SHP77 treated with DMSO at 0.1 percent for 48 hours (cell line): ENCODE measurements around the gene TTC23.
A peak's percentile ranks its signal among the peaks of the same experiment; 100 is the strongest.
"Not testable (repeated sequence)": the region's sequence is repeated elsewhere in the genome, so short reads cannot be mapped to it uniquely, and the experiment has no call there.

Source experiments
- DNase-seq: peaks from one replicate; lab custom pipeline; 2025; lab: John Stamatoyannopoulos, UW

The TTC23 gene

DNA sequence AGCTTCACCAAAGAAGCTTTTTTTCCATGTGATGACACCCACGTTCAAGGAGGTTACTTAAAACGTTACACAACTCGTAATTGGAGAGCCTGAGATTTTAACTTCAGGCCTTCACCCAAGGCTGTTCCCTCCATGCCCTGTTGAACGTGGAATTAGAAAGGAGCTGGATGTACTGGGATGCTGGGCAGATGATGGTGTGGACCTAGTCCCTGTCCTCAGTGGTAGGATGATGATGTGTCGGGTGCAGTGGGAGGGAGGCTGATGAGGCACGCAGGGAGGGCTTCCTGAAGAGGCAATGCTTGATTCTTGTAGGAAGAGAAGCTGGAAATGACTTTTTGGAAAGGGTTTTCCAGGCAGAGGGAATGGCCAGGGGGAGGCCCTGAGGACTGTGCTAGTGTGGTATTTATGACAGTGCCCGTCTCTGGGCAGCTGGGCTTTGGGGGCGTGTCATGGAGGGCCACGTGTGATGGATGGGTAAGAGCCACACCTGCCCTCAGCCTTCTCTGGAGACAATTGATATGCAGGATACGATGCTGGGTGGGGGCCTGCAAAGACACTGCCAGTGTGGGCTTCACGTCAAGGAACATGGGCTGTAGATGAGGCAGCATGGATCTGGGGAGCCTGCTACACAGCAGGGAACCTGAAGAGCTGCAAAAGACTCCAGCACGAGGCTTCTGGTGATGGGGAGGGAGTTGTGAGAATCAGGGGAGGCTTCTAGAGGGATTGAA lies 129.2 kb downstream of the TTC23 start:
- no peak for DNase-seq

DNA sequence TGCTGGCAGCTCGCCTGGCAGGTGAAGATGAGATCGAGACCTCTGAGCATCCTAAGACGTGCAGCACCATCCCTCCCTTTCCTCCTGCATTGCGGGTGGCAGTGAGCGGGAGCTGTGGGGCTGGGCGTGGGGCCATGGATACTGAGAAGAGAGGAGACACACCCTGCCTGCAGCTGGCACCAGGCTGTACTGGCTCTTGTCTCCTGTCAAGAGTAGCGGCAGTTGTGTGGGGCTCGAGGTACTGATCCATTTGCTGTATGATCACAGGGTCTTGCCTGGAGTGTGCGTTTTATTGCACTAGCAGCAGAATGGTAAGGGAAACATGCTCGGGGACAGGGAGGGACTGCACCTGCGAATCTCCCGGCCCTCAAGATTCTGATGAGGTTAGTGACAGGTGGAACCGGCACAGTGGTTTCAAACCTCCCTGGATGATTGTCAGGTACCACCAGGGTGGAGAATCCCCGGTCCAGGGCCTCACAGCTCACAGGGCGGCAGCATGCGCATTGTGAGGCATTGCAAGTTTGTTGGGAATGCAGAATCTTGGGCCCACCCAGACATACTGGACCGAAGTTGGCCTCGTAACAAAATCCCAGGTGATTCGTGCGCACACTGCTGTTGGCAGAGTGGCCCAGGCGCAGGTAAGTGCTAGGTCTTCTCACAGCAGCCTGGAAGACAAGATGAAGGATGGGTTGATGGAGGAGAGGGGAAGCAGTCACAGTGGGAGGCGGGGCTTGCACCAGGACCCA lies 130.4 kb downstream of the TTC23 start:
- no peak for DNase-seq

DNA sequence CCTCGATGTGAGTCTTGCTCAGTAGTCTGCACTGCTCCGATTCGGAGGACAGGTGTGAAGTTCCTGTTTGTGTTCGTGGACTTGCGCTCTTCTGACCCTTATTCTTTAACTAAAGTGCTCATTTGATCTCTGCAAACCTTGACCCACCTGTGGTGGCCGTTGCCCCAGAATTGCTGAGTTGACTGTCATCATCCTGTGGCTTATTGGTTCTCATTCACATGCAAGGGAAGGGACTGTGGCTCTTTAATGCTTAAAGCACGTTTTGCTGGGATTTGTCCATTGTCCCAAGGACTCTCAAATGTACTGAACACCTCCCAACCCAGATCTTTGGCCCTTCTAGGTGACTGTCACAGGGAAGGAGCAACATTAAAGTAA lies 131.1 kb downstream of the TTC23 start:
- DNase-seq = no peak

DNA sequence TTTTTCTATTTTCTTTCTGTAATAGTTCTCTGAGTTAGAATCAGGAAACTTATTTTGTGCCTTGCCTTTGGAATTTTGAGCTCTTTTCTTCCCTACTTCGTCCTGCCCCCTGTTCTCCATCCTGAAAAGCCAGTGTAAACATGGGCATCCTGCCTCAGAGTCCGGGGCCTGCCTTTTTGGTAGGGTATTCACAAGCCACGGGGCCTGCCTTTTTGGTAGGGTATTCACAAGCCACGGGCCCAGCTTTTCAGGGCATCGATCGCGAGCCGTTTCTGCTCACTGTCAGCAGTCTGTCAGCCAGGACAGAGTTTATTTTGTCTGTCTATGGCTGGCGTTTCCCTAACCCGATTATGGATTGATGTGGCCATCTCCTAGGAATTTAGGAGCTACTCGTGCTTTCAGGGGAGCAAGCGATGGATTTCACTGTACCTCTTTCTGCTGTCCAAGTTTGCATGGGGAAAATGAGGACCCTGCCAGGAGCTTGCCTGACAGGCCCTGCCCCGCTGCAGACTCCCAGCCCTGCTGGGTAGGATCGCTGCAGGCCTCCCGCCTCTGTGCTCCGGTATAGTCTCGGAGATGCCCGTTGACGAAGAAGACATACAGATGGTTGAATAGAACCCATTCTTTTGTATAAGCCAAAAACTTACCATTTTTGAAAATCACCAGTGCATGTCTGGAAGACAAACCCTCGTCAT lies 131.7 kb downstream of the TTC23 start:
- DNase-seq = no peak

DNA sequence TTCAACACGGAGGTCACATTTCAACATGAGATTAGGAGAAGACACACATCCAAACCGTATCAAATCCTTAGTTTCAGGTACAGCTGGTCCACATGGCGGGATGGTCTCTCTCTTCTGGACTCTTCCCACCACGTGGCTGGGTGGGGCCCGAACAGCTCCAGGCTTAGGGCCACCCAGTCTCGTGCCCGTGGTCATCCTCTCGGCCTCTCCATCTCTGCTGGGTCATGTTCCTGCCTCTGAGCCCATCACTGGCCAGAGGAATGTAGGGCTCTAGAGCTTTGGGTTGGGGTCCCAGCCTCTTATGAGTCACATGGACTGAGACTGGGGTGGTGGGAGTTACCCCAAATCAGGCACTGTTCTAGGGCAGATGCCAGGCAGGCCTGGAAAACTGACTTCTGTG lies 132.3 kb downstream of the TTC23 start:
- no peak for DNase-seq

DNA sequence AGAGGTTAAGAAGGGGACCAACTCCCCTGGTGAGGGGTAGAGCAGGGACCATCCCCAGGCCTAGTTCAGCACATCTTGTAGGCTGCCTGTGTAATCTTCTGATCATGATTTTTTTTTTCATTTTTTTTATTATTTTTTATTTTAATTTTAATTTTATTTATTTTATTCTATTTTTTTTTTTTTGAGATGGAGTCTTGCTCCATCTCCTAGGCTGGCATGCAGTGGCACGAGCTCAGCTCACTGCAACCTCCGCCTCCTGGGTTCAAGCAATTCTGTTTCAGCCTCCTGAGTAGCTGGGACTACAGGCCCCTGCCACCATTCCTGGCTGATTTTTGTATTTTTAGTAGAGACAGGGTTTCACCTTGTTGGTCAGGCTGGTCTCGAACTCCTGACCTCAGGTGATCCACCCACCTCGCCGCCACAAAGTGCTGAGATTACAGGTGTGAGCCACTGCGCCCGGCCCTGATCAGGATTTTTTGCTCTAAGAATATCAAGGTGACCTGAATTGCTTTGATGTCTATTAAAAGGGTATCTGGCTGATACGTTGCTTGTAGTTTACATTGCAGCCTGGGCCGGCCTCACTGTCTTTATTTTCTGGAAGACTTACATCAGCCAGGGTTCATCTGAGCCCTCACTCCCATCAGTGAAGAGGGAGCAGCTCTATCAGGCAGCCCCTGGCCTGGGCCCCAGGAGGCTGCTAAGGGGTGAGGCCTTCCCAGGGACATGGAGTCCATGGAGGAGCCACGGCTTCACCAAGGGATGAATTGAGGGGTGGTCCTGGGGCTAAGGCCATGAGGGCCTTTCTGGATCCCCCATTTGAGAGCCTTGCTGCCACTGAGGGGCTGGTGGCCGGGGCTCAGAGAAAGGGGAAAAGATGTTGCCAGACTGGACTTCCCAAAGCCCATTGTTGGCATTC lies 133.8 kb downstream of the TTC23 start:
- no peak for DNase-seq

DNA sequence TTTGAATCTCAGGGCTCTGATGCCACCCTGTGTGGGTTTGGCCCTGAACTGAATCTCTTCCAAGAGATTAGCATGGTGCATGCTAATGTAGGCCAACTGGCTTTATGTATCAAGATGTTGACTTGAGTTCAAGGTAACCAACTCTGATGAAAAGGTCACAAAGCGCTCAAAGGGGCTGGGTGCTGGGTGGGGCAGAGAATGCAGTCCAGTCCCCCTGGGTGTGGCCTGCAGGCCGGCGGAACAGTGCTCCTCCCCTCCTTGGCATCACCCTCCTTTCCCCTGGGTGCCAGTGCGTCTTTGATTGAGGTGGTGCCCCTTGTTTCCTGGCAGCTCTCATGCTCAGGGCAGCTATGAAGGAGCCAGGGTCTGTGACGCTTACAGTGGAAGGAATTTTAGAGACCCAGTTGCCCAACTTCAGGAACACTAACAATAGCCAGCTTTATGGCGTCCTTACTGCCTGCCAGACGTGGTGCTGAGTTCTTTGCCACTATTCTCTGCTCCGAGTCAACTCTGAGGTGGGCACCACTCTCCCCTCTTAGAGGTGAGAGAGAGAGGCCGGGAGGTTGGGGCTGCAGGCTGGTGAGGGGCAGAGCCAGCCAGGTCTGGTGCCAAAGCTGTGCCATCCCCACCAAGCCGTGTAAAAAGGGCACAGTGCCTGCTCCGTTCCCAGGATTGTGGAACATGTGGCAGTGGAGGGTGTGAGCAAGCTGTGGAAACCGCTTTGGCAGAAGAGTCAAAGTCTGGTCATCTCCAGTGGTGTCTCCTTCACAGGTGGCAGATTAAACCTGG lies 134.7 kb downstream of the TTC23 start:
- DNase-seq = no peak

DNA sequence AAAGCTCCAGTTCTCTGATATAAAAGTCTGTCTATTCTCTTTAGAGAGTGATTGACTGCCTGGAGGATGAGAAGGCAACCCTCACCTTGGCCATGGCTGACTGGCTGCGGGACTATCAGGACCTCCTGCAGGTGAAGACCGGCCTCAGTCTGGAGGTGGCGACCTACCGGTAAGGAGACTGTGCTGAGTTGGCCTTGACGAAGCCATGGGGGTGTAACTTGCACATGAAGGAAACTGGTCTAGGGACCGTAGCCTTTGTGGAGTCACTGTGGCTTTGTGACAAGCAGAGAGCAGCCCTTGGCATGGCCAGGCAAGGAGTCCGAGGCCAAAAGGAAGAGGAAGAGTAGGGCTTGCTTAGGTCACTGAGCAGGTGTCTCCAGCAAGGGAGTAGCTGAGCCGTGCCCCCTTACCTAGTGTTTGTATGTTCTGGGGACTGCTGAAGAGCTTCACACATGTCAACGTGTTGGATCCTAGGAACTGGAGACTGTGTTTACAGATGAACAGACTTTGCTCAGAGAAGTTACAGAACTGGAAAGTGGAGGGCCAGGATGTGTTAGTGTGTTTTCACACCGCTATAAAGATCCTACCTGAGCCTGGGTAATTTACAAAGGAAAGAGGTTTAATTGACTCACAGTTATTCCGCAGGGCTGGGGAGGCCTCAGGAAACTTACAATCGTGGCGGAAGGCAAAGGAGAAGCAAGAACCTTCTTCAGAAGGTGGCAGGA lies 135.7 kb downstream of the TTC23 start:
- no peak for DNase-seq

DNA sequence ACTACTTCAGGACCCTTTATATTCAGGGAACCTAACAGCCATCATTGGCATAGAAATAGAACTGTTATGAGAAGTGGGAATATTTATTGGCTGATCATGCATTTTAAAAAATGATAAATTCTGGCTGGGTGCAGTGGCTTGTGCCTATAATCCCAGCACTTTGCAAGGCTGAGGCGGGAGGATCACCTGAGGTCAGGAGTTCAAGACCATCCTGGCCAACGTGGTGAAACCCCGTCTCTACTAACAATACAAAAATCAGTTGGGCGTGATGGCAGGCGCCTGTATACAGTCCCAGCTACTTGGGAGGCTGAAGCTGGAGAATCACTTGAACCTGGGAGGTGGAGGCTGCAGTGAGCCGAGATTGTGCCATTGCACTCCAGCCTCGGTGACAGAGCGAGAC lies 137.7 kb downstream of the TTC23 start:
- DNase-seq = not testable (repeated sequence)

DNA sequence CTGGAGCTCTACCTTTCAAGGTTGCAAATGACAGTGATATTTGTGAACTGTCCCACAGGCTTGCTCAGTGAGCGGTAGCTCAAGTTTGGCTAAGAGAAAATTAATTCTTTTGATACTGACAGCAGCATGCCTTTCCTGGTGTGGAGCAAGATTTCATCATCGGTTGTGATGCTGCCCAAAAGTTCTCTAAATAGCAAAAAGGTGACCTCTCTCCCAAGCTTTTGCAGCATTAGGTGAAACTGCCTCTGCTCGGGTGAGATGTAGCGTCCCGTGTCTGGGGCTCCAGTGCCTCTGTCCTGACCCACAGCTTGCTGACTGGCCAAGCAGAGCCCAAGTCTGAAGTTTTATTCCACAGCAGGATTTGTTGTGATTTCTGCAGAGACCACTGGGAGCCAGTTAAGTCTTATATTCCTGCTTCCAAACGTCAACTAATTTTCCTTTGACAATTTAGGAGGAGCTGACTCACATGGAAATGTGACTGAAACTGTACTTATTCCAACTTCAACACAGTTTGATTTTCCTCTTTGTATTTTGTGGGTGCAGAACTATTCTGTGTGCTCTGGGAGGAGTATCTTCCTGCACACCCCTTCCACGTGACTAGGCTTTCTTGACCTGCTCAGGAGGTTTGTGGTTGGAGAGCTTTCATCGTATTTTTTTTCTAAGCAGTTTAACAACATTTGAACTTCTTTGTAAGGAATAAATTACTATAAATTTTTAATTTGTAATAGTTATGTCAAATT lies 138.6 kb downstream of the TTC23 start:
- DNase-seq = no peak

DNA sequence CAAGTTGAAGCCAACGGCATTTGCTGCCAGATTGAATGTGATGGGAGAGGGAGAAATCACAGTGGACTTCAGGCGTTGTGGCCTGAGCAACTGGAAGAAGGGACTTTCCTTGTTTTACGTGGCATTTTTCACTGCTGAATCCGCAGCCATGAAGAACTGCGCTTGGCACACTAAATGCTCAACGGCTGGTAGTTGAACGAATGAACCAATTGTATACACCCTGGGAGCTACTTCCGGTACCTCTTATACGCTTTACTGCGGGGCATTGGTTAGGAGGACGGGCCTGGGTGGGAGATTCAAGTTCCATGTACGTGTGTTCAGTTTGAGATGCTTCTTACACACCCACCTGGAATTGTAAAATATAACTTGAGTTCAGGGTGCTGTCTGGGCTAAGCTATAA lies 139.3 kb downstream of the TTC23 start:
- DNase-seq = no peak

DNA sequence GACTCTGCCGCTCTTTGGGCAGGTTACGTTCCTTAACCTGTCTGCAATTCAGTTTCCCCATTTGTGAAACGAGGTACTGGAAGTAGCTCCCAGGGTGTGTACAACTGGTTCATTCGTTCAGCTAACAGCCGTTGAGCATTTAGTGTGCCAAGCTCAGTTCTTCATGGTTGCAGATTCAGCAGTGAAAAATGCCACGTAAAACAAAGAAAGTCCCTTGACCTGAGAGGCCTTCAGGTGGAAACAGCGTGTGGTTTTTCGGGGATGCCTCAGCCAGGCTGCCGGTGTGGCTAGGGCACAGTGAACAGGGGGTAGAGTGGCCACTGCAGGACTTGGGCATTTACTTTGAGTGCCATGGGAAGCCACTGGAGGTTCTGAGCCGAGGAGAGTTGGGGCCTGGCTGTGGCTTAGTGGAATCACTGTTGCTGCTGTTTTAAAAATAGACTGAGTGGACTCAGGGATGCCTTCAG lies 139.8 kb downstream of the TTC23 start:
- DNase-seq = no peak

DNA sequence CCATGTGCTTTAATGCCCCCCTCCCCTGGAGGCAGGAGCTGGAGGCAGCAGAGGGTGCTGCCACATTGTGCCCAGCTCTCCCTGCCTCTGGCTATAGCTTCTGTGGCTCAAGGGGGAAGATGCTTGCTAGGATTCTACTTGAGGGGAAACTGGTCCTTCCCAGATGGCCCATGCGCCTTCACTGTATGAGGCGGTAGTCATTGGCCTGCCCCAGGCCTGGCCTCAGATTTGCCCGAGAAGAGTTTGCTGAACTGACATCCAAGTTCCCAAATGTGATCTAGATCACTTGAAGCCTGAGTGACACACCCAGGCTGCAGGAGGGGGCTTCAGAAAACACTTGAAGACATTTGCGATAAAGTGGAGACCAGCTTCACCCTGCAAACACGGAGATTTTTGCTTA lies 140.4 kb downstream of the TTC23 start:
- DNase-seq = no peak

DNA sequence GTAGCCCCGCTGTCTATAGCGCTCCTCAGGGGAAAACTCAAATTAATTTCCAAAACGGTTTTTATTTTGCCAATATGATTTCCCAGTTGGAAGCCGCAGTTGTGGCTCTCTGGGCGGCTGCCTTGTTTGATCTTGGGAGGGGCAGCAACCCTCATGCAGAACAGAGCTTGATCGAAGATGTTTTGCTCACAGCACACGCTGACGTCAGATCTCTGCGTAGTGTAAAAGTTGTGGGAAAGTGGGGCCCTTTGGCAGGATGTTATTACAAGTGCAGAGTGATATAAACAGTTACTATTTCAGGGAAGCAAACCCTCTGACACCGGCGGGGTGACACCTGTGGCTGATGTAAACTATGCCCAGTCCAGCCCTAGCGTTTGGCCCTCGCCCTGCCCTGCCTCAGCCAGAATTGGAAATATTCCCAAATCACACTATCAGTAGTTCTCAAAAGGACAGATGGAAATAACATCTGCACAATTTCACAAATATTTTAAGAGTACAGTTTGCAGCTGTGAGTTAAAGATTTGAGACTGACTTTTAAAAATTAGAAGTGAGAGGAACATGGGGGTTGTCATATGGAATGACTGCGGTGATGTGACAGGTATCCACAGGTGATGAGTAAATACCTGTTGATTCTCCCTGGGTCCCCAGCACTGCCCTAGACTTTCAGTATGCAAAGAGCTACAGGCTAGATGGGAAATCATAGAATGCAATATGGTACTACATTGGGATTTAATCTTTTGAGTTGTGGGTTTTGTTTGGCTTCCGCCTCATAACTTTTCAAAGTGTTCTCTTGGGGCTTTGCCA lies 142.8 kb downstream of the TTC23 start:
- DNase-seq = no peak

DNA sequence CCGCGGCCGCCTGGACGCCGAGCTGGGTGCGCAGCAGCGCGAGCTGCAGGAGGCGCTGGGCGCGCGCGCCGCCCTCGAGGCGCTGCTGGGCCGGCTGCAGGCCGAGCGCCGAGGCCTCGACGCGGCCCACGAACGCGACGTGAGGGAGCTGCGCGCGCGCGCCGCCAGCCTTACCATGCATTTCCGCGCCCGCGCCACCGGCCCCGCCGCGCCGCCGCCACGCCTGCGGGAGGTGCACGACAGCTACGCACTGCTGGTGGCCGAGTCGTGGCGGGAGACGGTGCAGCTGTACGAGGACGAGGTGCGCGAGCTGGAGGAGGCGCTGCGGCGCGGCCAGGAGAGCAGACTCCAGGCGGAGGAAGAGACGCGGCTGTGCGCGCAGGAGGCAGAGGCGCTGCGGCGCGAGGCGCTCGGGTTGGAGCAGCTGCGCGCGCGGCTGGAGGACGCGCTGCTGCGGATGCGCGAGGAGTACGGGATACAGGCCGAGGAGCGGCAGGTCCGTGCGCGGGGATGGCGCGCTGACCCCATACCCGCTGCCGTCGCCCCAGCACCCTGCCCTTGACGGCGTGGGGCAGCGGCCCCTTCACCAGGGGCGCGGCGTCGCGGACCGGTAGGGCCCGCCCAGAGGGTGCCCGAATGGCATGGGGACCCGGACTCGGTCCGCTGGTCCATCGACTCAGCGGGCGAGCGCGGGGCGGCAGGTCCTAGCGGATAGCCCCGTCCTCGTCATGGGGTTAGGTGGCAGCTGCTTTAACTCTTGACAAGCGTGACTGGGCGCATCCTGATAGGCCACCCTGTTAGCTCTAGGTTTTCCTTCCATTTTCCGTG lies 143.7 kb downstream of the TTC23 start:
- DNase-seq = no peak

DNA sequence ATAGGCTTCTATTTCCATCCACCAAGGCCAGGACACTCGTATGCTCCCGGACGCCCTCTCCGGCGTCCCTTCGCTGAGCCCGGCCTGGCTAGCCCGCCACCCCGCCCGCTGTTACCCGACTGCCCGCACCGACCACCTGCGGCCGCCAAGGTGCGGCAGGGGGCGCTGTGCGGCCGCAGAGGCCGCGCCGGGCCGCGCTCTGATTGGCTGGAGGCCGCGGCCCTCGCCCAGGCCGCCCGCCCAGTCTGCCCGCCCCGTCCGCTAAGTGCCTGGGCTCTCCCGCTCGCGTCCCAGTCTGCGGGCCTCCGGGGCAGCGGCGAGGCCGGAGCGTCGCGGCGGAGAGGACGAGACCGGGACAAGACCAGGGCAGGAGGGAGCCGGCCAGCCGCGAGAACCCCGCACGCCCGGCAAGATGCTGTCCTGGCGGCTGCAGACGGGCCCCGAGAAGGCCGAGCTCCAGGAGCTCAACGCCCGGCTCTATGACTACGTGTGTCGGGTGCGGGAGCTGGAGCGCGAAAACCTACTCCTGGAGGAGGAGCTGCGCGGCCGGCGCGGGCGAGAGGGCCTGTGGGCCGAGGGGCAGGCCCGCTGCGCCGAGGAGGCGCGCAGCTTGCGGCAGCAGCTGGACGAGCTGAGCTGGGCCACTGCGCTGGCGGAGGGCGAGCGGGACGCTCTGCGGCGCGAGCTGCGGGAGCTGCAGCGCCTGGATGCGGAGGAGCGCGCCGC lies 144.4 kb downstream of the TTC23 start, which contains the start of gene SYNM:
Gene SYNM, plus strand, starts transcription at position 293 of the 726 bp plus-strand sequence. Its CDS starts 120 bp downstream, at position 413.
- DNase-seq = peak; percentile 60

DNA sequence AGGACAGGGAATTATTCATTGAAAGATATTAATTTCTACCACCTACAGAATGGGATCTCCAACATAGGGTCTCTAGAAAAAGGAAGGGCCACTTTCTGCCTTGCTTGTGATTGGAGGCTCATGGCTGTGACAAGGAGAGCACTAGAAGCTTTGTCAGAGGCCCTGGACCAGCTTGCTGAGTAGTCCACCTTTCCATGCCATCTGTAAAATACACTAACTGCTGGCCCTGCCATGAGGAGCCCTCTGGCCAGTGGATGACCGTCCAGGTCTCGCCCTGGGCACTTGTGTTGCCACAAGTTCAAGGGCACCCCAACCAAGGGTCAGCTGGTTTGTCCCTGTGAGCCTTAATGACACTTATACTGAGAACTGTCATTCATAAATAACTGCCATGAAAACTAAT lies 146.1 kb downstream of the TTC23 start:
- no peak for DNase-seq
